Adrenal gland (tissue), 12 donors: Measurements from ENCODE around the gene WDR26. TPM values are rescaled to one million over a fixed set of nuclear protein-coding genes. Genes with fewer than 3 reads are reported as not detected.
A peak's percentile ranks its signal among the peaks of the same experiment; 100 is the strongest.
"Not testable (repeated sequence)": the region's sequence is repeated elsewhere in the genome, so short reads cannot be mapped to it uniquely, and the experiment has no call there.

Source experiments
- DNase-seq, 7 donors: peaks; one replicate each; pipeline ENCODE4 v3.0.0-alpha.2; 2019 to 2020
- H3K27ac ChIP-seq, 5 donors: fragments of 200-600 bp; sonication (generic) in 4 of 5; 1 replicate in 3 of 5; 2 replicates in 2 of 5; pipeline versions ENCODE4 v1.5.1 to v1.8.0; 2016 to 2020; ENCODE audit warnings: mild to moderate bottlenecking in 1 of 5
- H3K27me3 ChIP-seq: fragments of 200-600 bp; 2 replicates; pipeline ENCODE4 v1.8.0; 2021
- H3K36me3 ChIP-seq, 2 donors: fragments of 200-600 bp; replicated peaks in 1 of 2; 1 replicate in 1 of 2; 2 replicates in 1 of 2; pipeline versions ENCODE4 v1.5.1 to v1.8.0; 2018 to 2022
- H3K4me1 ChIP-seq, 2 donors: fragments of 200-600 bp; replicated peaks in 1 of 2; 1 replicate in 1 of 2; 2 replicates in 1 of 2; pipeline versions ENCODE4 v1.5.1 to v1.8.0; 2018 to 2021
- H3K4me3 ChIP-seq, 4 donors: fragments of 200-600 bp; sonication (generic) in 3 of 4; one replicate each; pipeline ENCODE4 v1.5.1; 2016 to 2018
- H3K9me3 ChIP-seq, 3 donors: fragments of 200-600 bp; sonication (generic) in 1 of 3; replicated peaks in 1 of 3; 1 replicate in 2 of 3; 2 replicates in 1 of 3; pipeline versions ENCODE4 v1.5.1 to v1.8.0; 2016 to 2021
- POLR2A ChIP-seq, 2 donors: fragments of 450-650 bp; IDR thresholded peaks; one replicate each; pipeline ENCODE4 v1.6.1; 2017; ENCODE audit warnings: antibody characterized with exemption in 2 of 2, mild to moderate bottlenecking in 2 of 2, moderate library complexity in 1 of 2
- WGBS, 4 donors: extraction: QIAGEN DNeasy Blood & Tissue Kit in 2 of 4; methylation state at CpG; one replicate each; pipeline versions ENCODE4 v1.1.5 to v1.1.7; 2013 to 2017; 5-methylcytosine and 5-hydroxymethylcytosine counted together
- intact Hi-C, 2 donors: fragments of 100-400 bp; cut with DNase I; formaldehyde crosslinking; loops; one replicate each; pipeline versions ENCODE4 v1.14.1 to v1.15.0; 2022 to 2023
- polyA plus RNA-seq, 3 donors: library from polyadenylated mRNA; stranded (reverse); fragments of 200-250 nt in 2 of 3; fragments of 350-450 nt in 1 of 3; fragmentation: Illumina TruSeq in 1 of 3; extraction: RNeasy Lipid Tissue Mini Kit (QIAGEN cat#74804) in 1 of 3; gene quantifications; one replicate each; pipeline ENCODE4 v1.2.3, GENCODE V29; 2013 to 2014
- total RNA-seq, 9 donors: library from RNA; depleted of rRNA in 4 of 9; stranded (reverse); fragments of >200 nt in 4 of 9; fragments of 120-200 nt in 1 of 9; fragmentation: NEBNext Ultra II Directional in 1 of 9; extraction: Animal tissue kit (Norgen Biotek cat#: 25700) in 1 of 9; gene quantifications; one replicate each; pipeline versions ENCODE4 v1.1.0 to v1.2.4, GENCODE V29; 2013 to 2023
- TF ChIP-seq, protein P1 (sequence below), 6 experiments: fragments of 450-650 bp in 4 of 6; fragments of 200-600 bp in 2 of 6; sonication (generic) in 1 of 6; IDR thresholded peaks; 1 replicate in 5 of 6; 2 replicates in 1 of 6; pipeline versions ENCODE4 v1.5.1 to v1.8.0; 2016 to 2021; ENCODE audit warnings: antibody characterized with exemption in 6 of 6, mild to moderate bottlenecking in 2 of 6, moderate library complexity in 1 of 6
- donor health status: healthy with polysubstance abuse.
- donor health status: Bipolar disorder and iron deficiency.
- donor health status: DM: yes; HTN: yes; CAD: no.
- donor health status: DM: no; HTN: no; CAD: no.
- donor health status: DM: no; HTN: no; CAD: no.
- donor health status: DM: yes; HTN: yes; CAD: no.

WDR26 gene
- total and polyA plus RNA-seq, 12 donors, result 25.6 to 92.0 (median 71.2) TPM

DNA sequence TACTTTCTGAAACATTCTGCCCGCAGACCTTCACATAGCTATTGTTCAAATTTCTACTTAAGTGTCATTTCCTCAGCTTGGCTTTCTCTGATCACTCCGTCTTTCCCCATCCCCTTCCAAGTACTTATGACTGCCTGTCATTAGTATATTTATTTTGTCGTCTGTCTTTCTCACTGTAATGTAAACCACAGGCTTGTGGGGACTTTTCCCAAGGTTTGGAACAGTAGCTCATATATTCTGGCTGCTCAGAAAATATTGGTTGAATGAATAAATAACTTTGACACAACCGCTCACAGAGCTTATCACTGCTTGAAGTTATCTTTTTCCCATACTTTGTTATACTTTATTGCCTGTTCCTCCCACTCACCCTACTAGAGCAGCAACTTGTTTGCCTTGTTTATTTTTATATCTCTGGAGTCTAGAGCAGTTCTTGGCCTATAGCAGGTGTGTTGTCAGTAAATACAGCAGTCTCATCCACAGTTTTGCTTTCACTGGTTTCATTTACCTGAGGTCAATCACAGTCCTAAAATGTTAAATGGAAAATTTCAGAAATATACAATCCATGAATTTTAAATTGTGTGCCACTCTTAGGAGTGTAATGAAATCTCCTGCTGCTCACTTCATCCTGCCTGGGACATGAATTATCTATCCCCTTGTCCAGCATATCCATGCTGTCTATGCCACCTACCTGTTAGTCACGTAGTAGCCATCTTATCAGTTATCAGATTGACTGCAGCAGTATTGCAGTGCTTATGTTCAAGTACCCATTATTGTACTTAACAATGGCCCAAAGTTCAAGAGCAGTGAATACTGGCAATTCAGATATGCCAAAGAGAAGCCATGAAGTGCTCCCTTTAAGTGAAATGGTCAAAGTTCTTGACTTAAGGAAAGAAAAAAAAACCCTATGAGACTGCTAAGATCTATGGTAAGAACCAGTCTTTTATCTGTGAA, 80.3 kb downstream of the WDR26 start:
- Histone ChIP-seq H3K36me3 (no peaks in the 10 kb centered on the region), H3K4me3 (no peak overlapping the region), H3K27me3 (no peaks in the 10 kb centered on the region), H3K4me1 (peaks cover 10 to 19% of the 10 kb centered on the region in 2 donors), H3K9me3 (no peaks in the 10 kb centered on the region), H3K27ac (no peak overlapping the region)
- TF ChIP-seq POLR2A (IDR thresholded peaks at IDR 0.05), result no peak
- TF ChIP-seq, protein P1, sequence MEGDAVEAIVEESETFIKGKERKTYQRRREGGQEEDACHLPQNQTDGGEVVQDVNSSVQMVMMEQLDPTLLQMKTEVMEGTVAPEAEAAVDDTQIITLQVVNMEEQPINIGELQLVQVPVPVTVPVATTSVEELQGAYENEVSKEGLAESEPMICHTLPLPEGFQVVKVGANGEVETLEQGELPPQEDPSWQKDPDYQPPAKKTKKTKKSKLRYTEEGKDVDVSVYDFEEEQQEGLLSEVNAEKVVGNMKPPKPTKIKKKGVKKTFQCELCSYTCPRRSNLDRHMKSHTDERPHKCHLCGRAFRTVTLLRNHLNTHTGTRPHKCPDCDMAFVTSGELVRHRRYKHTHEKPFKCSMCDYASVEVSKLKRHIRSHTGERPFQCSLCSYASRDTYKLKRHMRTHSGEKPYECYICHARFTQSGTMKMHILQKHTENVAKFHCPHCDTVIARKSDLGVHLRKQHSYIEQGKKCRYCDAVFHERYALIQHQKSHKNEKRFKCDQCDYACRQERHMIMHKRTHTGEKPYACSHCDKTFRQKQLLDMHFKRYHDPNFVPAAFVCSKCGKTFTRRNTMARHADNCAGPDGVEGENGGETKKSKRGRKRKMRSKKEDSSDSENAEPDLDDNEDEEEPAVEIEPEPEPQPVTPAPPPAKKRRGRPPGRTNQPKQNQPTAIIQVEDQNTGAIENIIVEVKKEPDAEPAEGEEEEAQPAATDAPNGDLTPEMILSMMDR (IDR thresholded peaks at IDR 0.05), result no peak
- intact Hi-C loops, result no loop called here
- 74 to 80% (median 76%) methylated on average over 5 of the region's 5 CpGs for WGBS, 4 donors
- no peak for DNase-seq

DNA sequence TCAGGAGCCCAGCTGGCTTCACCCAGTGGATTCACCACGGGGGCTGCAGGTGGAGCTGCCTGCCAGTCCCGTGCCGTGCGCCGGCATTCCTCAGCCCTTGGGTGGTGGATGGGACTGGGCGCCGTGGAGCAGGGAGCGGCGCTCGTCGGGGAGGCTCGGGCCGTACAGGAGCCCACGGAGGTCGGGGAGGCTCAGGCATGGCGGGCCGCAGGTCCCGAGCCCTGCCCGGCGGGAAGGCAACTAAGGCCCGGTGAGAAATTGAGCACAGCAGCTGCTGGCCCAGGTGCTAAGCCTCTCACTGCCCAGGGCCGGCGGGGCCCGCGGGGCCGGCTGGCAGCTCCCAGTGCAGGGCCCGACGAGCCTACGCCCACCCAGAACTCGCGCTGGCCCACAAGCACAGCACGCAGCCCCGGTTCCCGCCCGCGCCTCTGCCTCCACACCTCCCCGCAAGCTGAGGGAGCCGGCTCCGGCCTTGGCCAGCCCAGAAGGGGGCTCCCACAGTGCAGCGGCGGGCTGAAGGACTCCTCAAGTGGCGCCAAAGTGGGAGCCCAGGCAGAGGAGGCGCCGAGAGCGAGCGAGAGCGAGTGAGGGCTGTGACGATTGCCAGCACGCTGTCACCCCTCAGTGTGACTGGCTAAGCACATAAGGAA, 82.0 kb downstream of the WDR26 start:
- H3K36me3 ChIP-seq, H3K4me3 ChIP-seq, intact Hi-C loops, H3K27me3 ChIP-seq, H3K4me1 ChIP-seq, DNase-seq, H3K9me3 ChIP-seq, H3K27ac ChIP-seq: not testable (repeated sequence)
- WGBS, 4 donors, result 92 to 96% (median 94%) methylated on average over 12 to 49 of the region's 49 CpGs

DNA sequence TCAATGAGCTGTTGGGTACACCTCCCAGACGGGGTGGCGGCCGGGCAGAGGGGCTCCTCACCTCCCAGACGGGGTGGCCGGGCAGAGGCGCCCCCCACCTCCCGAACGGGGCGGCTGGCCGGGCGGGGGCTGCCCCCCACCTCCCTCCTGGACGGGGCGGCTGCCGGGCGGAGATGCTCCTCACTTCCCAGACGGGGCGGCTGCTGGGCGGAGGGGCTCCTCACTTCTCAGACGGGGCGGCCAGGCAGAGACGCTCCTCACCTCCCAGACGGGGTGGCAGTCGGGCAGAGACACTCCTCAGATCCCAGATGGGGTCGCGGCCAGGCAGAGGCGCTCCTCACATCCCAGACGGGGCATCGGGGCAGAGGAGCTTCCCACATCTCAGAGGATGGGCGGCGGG, 84.9 kb downstream of the WDR26 start:
- H3K4me3 ChIP-seq, result not testable (repeated sequence)
- WGBS, 4 donors, result 84 to 100% (median 91%) methylated on average over 2 to 30 of the region's 30 CpGs

DNA sequence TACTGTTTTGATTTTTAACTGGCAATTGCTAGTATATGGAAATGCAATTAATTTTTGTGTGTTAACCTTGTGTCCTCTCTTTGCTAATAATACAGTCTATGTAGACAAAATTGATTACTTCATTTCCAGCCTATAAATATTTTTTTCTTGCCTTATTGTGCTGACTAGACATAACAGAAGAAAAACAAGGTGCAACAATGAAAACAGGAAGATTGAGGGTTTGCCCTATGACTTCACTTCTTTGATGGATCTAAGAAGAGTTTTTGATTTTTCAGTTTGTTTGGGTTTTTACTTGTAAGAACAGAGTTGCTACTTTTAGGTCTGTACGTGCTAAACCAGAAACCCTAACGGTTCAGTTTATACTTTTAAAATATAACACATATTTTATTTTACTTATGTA, 86.5 kb downstream of the WDR26 start:
- H3K9me3 ChIP-seq, result peaks cover 0 to 10% (median 0%) of the 10 kb centered on the region in 3 donors
- no peak for DNase-seq
- intact Hi-C loops, result no loop called here
- H3K27me3 ChIP-seq, result no peaks in the 10 kb centered on the region
- TF ChIP-seq, protein P1 (IDR thresholded peaks at IDR 0.05), result no peak
- no peak for TF ChIP-seq POLR2A (IDR thresholded peaks at IDR 0.05)
- no peak overlapping the region for H3K27ac ChIP-seq
- no peaks in the 10 kb centered on the region for H3K36me3 ChIP-seq
- H3K4me1 ChIP-seq, result no peaks in the 10 kb centered on the region
- no peak overlapping the region for H3K4me3 ChIP-seq
- WGBS, 4 donors, result 76 to 88% (median 78%) methylated on average over 2 of the region's 2 CpGs

More for the DNA sequence above, 84.9 kb downstream of the WDR26 start:
- intact Hi-C loops, DNase-seq, H3K27me3 ChIP-seq, H3K4me1 ChIP-seq, H3K27ac ChIP-seq, H3K9me3 ChIP-seq, H3K36me3 ChIP-seq: not testable (repeated sequence)

DNA sequence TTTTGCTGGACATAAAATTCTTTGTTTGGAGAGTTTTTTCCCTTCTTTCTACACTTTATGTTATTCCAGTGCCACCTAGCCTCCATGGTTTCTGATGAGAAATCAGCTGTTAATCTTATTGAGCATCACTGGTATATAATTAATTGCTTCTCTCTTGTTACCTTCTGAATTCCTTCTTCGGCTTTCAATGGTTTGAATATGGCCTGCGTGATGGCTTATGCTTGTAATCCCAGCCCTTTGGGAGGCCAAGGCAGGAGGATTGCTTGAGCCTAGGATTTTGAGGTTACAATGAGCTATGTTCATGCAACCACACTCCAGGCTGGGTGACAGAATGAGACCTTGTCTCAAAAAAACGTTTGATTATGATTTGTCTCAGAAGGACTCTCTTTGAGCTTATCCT, 90.9 kb downstream of the WDR26 start:
- Histone ChIP-seq H3K4me3 (no peak overlapping the region), H3K27me3 (no peaks in the 10 kb centered on the region), H3K36me3 (no peaks in the 10 kb centered on the region), H3K27ac (no peak overlapping the region), H3K9me3 (peaks cover 0 to 10% (median 0%) of the 10 kb centered on the region in 3 donors), H3K4me1 (peaks cover 0 to 8% of the 10 kb centered on the region in 2 donors)
- WGBS, 4 donors, result 37 to 58% (median 45%) methylated on average over 3 of the region's 3 CpGs
- no peak for DNase-seq
- intact Hi-C loops, result no loop called here
- TF ChIP-seq POLR2A (IDR thresholded peaks at IDR 0.05), result no peak
- TF ChIP-seq, protein P1 (IDR thresholded peaks at IDR 0.05), result no peak

DNA sequence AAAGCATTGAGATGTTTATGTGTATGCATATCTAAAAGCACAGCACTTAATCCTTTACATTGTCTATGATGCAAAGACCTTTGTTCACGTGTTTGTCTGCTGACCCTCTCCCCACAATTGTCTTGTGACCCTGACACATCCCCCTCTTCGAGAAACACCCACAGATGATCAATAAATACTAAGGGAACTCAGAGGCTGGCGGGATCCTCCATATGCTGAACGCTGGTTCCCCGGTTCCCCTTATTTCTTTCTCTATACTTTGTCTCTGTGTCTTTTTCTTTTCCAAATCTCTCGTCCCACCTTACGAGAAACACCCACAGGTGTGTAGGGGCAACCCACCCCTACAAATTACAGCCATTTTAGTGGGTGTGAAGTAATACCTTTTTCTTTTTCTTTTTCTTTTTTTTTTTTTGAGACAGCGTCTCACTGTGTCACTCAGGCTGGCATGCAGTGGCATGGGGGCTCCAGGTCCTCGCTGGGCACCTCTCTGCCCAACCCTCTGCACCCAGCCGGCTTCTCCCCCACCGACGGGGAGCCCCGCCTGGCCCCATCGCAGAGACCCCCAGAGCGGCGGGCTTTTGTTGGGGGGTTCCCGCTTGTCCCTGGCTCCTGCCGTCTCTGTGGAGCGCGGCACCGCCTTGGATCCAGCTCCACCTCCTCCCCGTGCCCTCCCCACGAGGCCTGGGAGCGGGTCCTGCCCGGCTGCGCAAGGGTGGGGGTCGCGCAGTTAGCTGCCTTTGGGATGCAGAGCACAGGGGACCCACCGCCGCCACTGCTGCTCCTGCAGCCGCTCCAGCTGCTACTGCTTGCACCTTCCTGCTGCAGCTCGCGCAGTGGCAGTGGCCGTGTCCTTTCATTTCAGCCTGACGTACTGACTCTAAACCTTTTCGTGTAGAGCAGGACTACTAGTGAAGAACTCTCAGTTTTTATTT, 93.9 kb downstream of the WDR26 start:
- H3K4me1 ChIP-seq, H3K27me3 ChIP-seq, H3K36me3 ChIP-seq, intact Hi-C loops, H3K27ac ChIP-seq: not testable (repeated sequence)
- peaks cover 0 to 10% (median 0%) of the 10 kb centered on the region in 3 donors for H3K9me3 ChIP-seq
- WGBS, 4 donors, result 6 to 20% (median 7%) methylated on average over 16 to 31 of the region's 36 CpGs
- H3K4me3 ChIP-seq, result peak overlapping the region in 2 of 4 donors; percentile 26 to 52
- peak in 2 of 7 donors; percentile 6 to 36 for DNase-seq
